AG04449 (cell line): ENCODE data around the gene SLC13A2.

Experiments
- CTCF ChIA-PET: fragments of 350-600 bp; formaldehyde crosslinking; extraction: SDS; loops from one replicate; lab custom pipeline; 2021; ENCODE audit warnings: antibody characterized with exemption; lab: Yijun Ruan, JAX
- POLR2A ChIA-PET: fragments of 400-600, 350-600 bp; formaldehyde crosslinking; extraction: SDS; loops from one replicate; lab custom pipeline; 2020; ENCODE audit warnings: antibody characterized with exemption, inconsistent platforms; lab: Yijun Ruan, JAX
- DNase-seq: peaks from one replicate; pipeline ENCODE4 v3.0.0-alpha.2; 2010; ENCODE audit warnings: low read depth, low spot score
- H3K4me3 ChIP-seq: 2 replicates; pipeline ENCODE4 v1.5.1; 2011; ENCODE audit warnings: low read depth, mild to moderate bottlenecking, control low read depth, low read length
- CTCF ChIP-seq: IDR thresholded peaks from one replicate; pipeline ENCODE4 v1.5.1; 2011; ENCODE audit warnings: mild to moderate bottlenecking, moderate library complexity, low read length, control low read depth, inconsistent platforms; ENCODE audit not compliant: insufficient read depth; ENCODE audit errors: missing control alignments

SLC13A2 gene

GRCh38 chr17:28530926-28531325 is 57.5 kb downstream of the SLC13A2 start:
- no peak for TF ChIP-seq CTCF
- no peak overlapping the region for H3K4me3 ChIP-seq
- POLR2A ChIA-PET: no interaction called here
- CTCF ChIA-PET: interaction anchor here (1.5 to 6.2 kb wide), 3 partner anchors 9 to 37 kb away, joined by 3 to 56 read pairs (median 5); no protein-coding TSS in a partner anchor
- no peak for DNase-seq

GRCh38 chr17:28532050-28532960 is 58.9 kb downstream of the SLC13A2 start:
- H3K4me3 ChIP-seq: no peak overlapping the region
- TF ChIP-seq CTCF: no peak
- CTCF ChIA-PET: interaction anchor here (0.9 to 8.8 kb wide), 7 partner anchors 8 to 38 kb away, joined by 3 to 258 read pairs (median 5); no protein-coding TSS in a partner anchor
- POLR2A ChIA-PET: interaction anchor here (0.6 kb wide), 1 partner anchor 39 kb away, joined by 3 read pairs; the partner anchor contains the start of gene PIGS
- DNase-seq: no peak

DNA sequence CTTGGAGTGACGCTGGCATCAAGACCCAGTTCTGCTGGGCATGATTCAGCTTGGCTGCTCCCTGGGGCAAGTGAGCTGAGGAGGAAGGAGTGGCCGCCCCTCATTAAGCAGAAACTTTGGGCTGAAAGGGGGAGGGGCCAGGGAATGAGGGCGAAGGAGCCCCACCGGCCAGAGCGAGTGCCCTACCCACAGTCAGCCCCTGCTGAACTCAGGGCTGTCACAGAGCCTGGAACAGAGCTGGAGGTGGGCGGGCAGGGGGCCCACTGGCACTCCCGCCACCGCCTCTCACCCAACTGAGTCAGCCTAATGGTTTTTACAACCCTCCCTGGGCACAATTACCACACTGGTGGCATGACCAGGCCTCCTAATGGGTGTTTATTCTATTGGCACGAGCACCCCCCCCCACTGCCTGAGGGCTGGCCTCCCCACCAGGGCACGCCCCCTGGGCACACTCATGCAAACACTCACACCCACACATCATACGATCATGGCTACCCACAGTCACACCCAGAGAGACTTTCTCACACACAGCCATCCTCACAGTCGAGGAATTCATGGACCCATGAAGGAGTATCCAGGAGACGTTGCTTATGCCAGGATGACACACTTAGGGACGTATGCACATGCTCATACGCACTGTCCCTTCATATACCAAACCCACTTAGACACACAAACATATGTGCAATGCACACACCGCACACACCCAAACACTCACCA is 59.8 kb downstream of the SLC13A2 start:
- H3K4me3 ChIP-seq: no peak overlapping the region
- TF ChIP-seq CTCF: no peak
- POLR2A ChIA-PET: no interaction called here
- no peak for DNase-seq
- CTCF ChIA-PET: interaction anchor here (1.2 to 8.8 kb wide), 5 partner anchors 7 to 36 kb away, joined by 3 to 258 read pairs (median 56); partner anchors contain the start of gene UNC119

GRCh38 chr17:28534740-28535375 is 61.4 kb downstream of the SLC13A2 start:
- CTCF ChIA-PET: interaction anchor here (0.6 to 8.8 kb wide), 6 partner anchors 8 to 818 kb away, joined by 3 to 258 read pairs (median 4); partner anchors contain the start of gene UNC119
- POLR2A ChIA-PET: no interaction called here
- no peak overlapping the region for H3K4me3 ChIP-seq
- no peak for TF ChIP-seq CTCF
- no peak for DNase-seq

GRCh38 chr17:28536532-28537218 is 63.2 kb downstream of the SLC13A2 start:
- no peak overlapping the region for H3K4me3 ChIP-seq
- ChIA-PET CTCF (interaction anchor here (1.0 to 8.8 kb wide), 8 partner anchors 9 to 303 kb away, joined by 3 to 258 read pairs (median 4); partner anchors contain the start of gene UNC119), POLR2A (interaction anchor here (1.2 kb wide), 1 partner anchor 40 kb away, joined by 3 read pairs; the partner anchor contains the start of gene ALDOC)
- TF ChIP-seq CTCF: no peak
- no peak for DNase-seq
